Type B pancreatic cell (in vitro differentiated cells): ENCODE measurements around the gene TERC. TPM values are rescaled to one million over a fixed set of nuclear protein-coding genes. Genes with fewer than 3 reads are reported as not detected.

Experiments
- DNase-seq: peaks from one replicate; pipeline ENCODE4 v3.0.0; 2021; ENCODE audit warnings: mixed read lengths; ENCODE audit not compliant: unreplicated experiment; ENCODE audit errors: extremely low spot score
- H3K27ac Mint-ChIP-seq: 2 replicates; pipeline ENCODE4 v1.8.0; 2021; ENCODE audit warnings: mild to moderate bottlenecking, mixed read lengths
- H3K27me3 Mint-ChIP-seq: 2 replicates; pipeline ENCODE4 v1.8.0; 2021; ENCODE audit warnings: mixed read lengths
- H3K36me3 Mint-ChIP-seq: 2 replicates; pipeline ENCODE4 v1.8.0; 2021; ENCODE audit warnings: mixed read lengths
- H3K4me1 Mint-ChIP-seq: one replicate; pipeline ENCODE4 v1.8.0; 2021; ENCODE audit warnings: mixed read lengths; ENCODE audit not compliant: unreplicated experiment
- H3K4me3 Mint-ChIP-seq: 2 replicates; pipeline ENCODE4 v1.8.0; 2021; ENCODE audit warnings: mild to moderate bottlenecking, mixed read lengths
- H3K9me3 Mint-ChIP-seq: 2 replicates; pipeline ENCODE4 v1.8.0; 2021; ENCODE audit warnings: mixed read lengths
- total RNA-seq: library from RNA; stranded (reverse); gene quantifications from 2 replicates; pipeline ENCODE4 v1.2.1, GENCODE V29; 2021; ENCODE audit warnings: low replicate concordance
- TF ChIP-seq, protein P1 (sequence below): fragments of 200-600 bp; sonication (generic); conservative IDR thresholded peaks from 2 replicates; pipeline ENCODE4 v1.5.0; 2021; ENCODE audit warnings: antibody characterized with exemption, mild to moderate bottlenecking

Gene TERC
- total RNA-seq, 1 donor from 2014 or later = 11.7 TPM

DNA sequence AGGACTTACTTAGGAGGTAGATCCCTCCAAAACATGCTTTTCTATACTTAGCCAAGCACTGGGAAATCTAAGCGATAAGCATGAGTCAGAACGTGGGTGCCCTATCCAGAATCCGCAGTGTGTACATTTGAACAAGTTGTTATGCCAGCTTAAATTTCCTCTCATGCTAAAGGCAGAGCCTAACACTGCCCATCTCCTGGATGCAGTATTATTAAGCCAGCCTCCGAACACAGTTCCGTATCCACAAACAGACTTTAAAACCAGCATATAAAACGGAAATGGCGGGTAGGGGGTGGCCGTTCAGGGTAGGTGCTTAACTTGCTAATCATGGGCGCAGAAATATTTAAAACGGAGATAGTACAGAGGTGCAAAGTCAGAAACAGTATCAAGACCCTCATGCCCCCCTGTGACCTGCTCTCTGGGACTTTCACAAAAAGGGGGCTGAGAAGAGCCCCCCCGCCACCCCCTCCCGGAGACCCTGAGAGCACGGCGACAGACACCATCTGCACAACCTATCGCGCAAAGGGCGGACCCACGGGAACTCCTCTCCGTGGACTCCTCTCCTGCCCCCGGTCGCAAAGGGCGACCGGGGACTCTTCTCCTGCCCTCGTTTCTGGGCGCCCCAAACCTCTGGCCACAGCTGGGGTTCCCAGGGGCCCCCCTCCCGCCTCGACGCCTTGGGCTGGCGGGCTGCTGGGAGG, 46.9 kb upstream of the TERC start:
- TF ChIP-seq, protein P1, sequence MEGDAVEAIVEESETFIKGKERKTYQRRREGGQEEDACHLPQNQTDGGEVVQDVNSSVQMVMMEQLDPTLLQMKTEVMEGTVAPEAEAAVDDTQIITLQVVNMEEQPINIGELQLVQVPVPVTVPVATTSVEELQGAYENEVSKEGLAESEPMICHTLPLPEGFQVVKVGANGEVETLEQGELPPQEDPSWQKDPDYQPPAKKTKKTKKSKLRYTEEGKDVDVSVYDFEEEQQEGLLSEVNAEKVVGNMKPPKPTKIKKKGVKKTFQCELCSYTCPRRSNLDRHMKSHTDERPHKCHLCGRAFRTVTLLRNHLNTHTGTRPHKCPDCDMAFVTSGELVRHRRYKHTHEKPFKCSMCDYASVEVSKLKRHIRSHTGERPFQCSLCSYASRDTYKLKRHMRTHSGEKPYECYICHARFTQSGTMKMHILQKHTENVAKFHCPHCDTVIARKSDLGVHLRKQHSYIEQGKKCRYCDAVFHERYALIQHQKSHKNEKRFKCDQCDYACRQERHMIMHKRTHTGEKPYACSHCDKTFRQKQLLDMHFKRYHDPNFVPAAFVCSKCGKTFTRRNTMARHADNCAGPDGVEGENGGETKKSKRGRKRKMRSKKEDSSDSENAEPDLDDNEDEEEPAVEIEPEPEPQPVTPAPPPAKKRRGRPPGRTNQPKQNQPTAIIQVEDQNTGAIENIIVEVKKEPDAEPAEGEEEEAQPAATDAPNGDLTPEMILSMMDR = no peak
- H3K4me3 Mint-ChIP-seq = peak overlapping the region; percentile 92
- no peak for DNase-seq
- H3K9me3 Mint-ChIP-seq = peaks cover 5% of the 10 kb centered on the region
- H3K27ac Mint-ChIP-seq = peak overlapping the region; percentile 73
- peaks cover 25% of the 10 kb centered on the region for H3K4me1 Mint-ChIP-seq
- peaks cover 3% of the 10 kb centered on the region for H3K36me3 Mint-ChIP-seq
- peaks cover 7% of the 10 kb centered on the region for H3K27me3 Mint-ChIP-seq

DNA sequence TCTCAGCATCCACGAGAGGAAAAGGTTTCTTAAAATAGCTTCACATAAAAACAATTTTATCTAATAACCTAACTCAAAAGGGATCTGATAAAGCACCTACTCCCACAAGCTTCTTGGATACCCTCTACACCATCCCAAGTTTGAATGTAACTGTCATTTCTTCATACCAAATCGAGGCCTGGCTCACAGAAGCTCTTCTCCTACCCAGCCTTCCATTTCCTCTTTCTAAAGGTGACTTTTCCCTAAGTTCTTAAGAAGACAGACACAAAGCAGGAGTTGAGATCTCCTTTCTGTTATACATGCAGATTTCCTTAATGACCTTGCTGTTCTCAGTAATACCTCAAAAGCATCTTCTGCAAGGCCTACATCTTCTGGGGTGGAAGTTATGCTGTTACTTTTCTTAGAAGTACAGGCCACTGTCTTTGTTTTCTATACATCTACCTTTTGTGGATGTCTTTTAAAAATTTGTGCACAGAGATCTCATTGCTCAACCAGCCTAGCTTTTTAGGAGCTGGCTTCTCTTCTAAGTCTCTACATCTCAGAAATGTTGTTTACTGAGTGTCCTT, 44.5 kb upstream of the TERC start:
- H3K27me3 Mint-ChIP-seq = peaks cover 7% of the 10 kb centered on the region
- H3K27ac Mint-ChIP-seq = no peak overlapping the region
- no peak for DNase-seq
- no peaks in the 10 kb centered on the region for H3K9me3 Mint-ChIP-seq
- TF ChIP-seq, protein P1 = no peak
- H3K4me1 Mint-ChIP-seq = peaks cover 25% of the 10 kb centered on the region
- peak overlapping the region; percentile 2 for H3K4me3 Mint-ChIP-seq
- peaks cover 3% of the 10 kb centered on the region for H3K36me3 Mint-ChIP-seq

GRCh38 chr3:169804681-169805080, 39.8 kb upstream of the TERC start:
- H3K4me3 Mint-ChIP-seq = no peak overlapping the region
- H3K4me1 Mint-ChIP-seq = peaks cover 4% of the 10 kb centered on the region
- no peak for DNase-seq
- H3K27me3 Mint-ChIP-seq = no peaks in the 10 kb centered on the region
- H3K27ac Mint-ChIP-seq = no peak overlapping the region
- TF ChIP-seq, protein P1 = no peak
- peaks cover 6% of the 10 kb centered on the region for H3K36me3 Mint-ChIP-seq
- no peaks in the 10 kb centered on the region for H3K9me3 Mint-ChIP-seq

GRCh38 chr3:169792359-169792758, 27.5 kb upstream of the TERC start:
- no peak for DNase-seq
- TF ChIP-seq, protein P1 = no peak
- Mint-ChIP-seq H3K27me3 (no peaks in the 10 kb centered on the region), H3K36me3 (peaks cover 8% of the 10 kb centered on the region), H3K27ac (no peak overlapping the region), H3K4me3 (no peak overlapping the region), H3K9me3 (no peaks in the 10 kb centered on the region), H3K4me1 (no peaks in the 10 kb centered on the region)

DNA sequence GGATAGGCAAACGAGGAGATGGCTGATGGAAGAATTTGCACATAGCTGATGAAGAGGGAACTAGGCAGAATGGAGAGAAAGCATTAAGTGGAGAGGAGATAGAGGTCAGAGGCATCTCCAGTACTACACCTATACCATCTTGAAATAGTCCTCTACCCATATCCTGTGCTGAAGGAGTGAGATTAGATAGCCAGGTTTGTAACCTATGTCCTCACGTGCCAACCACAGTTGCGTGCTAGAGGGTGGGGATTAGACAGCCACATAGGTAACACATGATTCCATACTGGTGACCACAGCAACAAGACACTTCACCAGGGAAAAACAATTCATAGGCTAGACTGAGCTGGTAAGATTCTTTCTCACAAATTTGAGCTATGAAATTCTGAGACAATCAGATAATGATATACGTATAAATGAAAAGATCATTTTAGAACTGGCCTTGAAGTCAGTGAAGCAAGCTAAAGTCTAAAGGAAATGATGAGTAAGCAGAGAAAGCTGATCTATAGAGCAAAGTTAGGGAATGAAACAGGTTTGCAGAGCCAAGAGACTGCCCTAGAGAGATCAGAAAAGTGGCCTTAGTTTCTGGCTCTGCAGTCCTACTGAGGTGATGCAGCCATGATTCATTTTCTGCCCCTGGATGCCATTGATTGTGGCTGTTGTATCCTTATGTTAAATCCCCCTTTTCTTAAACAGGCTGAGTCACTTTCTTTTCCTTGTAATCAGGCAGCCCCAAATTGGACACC, 26.0 kb upstream of the TERC start:
- H3K36me3 Mint-ChIP-seq = peaks cover 14% of the 10 kb centered on the region
- TF ChIP-seq, protein P1 = no peak
- H3K27me3 Mint-ChIP-seq = no peaks in the 10 kb centered on the region
- H3K27ac Mint-ChIP-seq = no peak overlapping the region
- no peak overlapping the region for H3K4me3 Mint-ChIP-seq
- DNase-seq = no peak
- H3K9me3 Mint-ChIP-seq = no peaks in the 10 kb centered on the region
- H3K4me1 Mint-ChIP-seq = no peaks in the 10 kb centered on the region
